ENCODE data around the gene FKBP2. TPM values are rescaled to one million over a fixed set of nuclear protein-coding genes. Genes with fewer than 3 reads are reported as not detected.

Gene FKBP2
- total and polyA plus RNA-seq, 2 of the 13 experiments (the other 11 are each of a cell fraction or from before 2014, with no cell fraction given) = 30.1 to 53.3 TPM

GRCh38 chr11:64237484-64237951 is 3.4 kb upstream of the FKBP2 start (continued):
- no peak for TF ChIP-seq DNMT3B (CRISPR knock-in tag; conservative IDR thresholded peaks at IDR 0.05)
- TF ChIP-seq ZNF563 (CRISPR knock-in tag; IDR thresholded peaks at IDR 0.05) = no peak
- TF ChIP-seq ZNF724P (CRISPR knock-in tag; IDR thresholded peaks at IDR 0.05; ENCODE audit: borderline replicate concordance) = no peak
- TF ChIP-seq MXD1 (CRISPR knock-in tag; IDR thresholded peaks at IDR 0.05) = peak; percentile 28; the same call in 1 of the 2 replicates
- no peak for TF ChIP-seq MYNN (CRISPR knock-in tag; IDR thresholded peaks at IDR 0.05; ENCODE audit: low read depth)
- TF ChIP-seq EP300 (IDR thresholded peaks at IDR 0.05; ENCODE audit: low read depth in 2 of 2, low read length in 2 of 2) = 0 out of 4 replicates have a peak, but pooled peaks of 1 of the 2 experiments have one; percentile 10
- no peak for TF ChIP-seq EP300 (CRISPR knock-in tag; IDR thresholded peaks at IDR 0.05; ENCODE audit: borderline replicate concordance)
- TF ChIP-seq ZNF263 (CRISPR knock-in tag; IDR thresholded peaks at IDR 0.05) = 0 out of 2 replicates have a peak, but pooled peaks have one; percentile 38
- TF ChIP-seq CSRNP1 (CRISPR knock-in tag; IDR thresholded peaks at IDR 0.05) = no peak
- TF ChIP-seq NFKBIZ (CRISPR knock-in tag; IDR thresholded peaks at IDR 0.05) = no peak
- TF ChIP-seq ARNT2 (CRISPR knock-in tag; IDR thresholded peaks at IDR 0.05; ENCODE audit: low read depth) = no peak
- TF ChIP-seq CCDC6 (CRISPR knock-in tag; IDR thresholded peaks at IDR 0.05) = no peak
- TF ChIP-seq ZMYM3 (CRISPR knock-in tag; IDR thresholded peaks at IDR 0.05) = no peak
- TF ChIP-seq TERF1 (CRISPR knock-in tag; IDR thresholded peaks at IDR 0.05) = no peak
- TF ChIP-seq ETS1 (CRISPR knock-in tag; IDR thresholded peaks at IDR 0.05) = no peak
- no peak for TF ChIP-seq EED (CRISPR knock-in tag; IDR thresholded peaks at IDR 0.05)
- no peak for TF ChIP-seq ZMYM4 (CRISPR knock-in tag; IDR thresholded peaks at IDR 0.05)
- no peak for TF ChIP-seq YY1 (IDR thresholded peaks at IDR 0.05; ENCODE audit: insufficient read depth, insufficient replicate concordance, low read depth, low read length)
- TF ChIP-seq ZNF615 (CRISPR knock-in tag; IDR thresholded peaks at IDR 0.05; ENCODE audit: borderline replicate concordance) = no peak
- no peak for TF ChIP-seq RBM22 (optimal IDR thresholded peaks at IDR 0.05; ENCODE audit: low read length)
- no peak for TF ChIP-seq ZNF639 (CRISPR knock-in tag; conservative IDR thresholded peaks at IDR 0.05)
- TF ChIP-seq ZNF30 (CRISPR knock-in tag; IDR thresholded peaks at IDR 0.05) = no peak
- no peak for TF ChIP-seq SMAD1 (CRISPR knock-in tag; IDR thresholded peaks at IDR 0.05; ENCODE audit: borderline replicate concordance, low read depth)
- TF ChIP-seq ZNF180 (CRISPR knock-in tag; IDR thresholded peaks at IDR 0.05; ENCODE audit: borderline replicate concordance, low read depth) = no peak
- TF ChIP-seq ZNF792 (CRISPR knock-in tag; IDR thresholded peaks at IDR 0.05) = peak; percentile 28; the same call in 1 of the 2 replicates
- TF ChIP-seq NONO (IDR thresholded peaks at IDR 0.05) = no peak
- TF ChIP-seq NONO (CRISPR knock-in tag; conservative IDR thresholded peaks at IDR 0.05) = peak; percentile 85

Measured in HepG2 (cell line).